GM19468 (cell line): ENCODE data around the gene SEMA6B.
"Not testable (repeated sequence)": the region's sequence is repeated elsewhere in the genome, so short reads cannot be mapped to it uniquely, and the experiment has no call there.

ENCODE experiments used
- ATAC-seq: cut with Tn5 transposase; IDR thresholded peaks from one replicate; pipeline ENCODE4 v1.9.1; 2021; ENCODE audit warnings: mild to moderate bottlenecking, moderate library complexity, moderate number of reproducible peaks; ENCODE audit not compliant: unreplicated experiment; ENCODE audit errors: extremely low read depth

Gene SEMA6B

GRCh38 chr19:4576016-4576933 is 16.8 kb upstream of the SEMA6B start:
- no peak for ATAC-seq

- ATAC-seq = no peak
Measured at GRCh38 chr19:4575267-4576015, 16.0 kb upstream of the SEMA6B start.

GRCh38 chr19:4573682-4574081 is 14.2 kb upstream of the SEMA6B start:
- ATAC-seq = no peak

- no peak for ATAC-seq
Measured at GRCh38 chr19:4571305-4571917, 11.9 kb upstream of the SEMA6B start.

DNA sequence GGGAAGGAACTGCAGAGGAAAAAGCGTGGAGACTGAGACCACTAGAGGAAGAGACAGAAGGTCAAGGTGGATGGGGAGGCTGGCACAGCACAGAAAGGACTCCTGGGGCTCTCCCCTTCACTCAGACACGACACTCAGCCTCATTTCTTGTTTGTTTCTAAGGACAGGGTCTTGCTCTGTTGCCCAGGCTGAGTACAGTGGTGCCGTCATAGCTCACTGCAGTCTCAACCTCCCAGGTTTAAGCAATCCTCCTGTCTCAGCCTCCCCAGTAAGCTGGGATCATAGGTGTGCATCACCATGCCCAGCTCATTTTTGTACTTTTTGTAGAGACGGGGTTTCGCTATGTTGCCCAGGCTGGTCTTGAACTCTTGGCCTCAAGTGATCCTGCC is 11.4 kb upstream of the SEMA6B start:
- no peak for ATAC-seq

- no peak for ATAC-seq
Measured at GRCh38 chr19:4570402-4570801, 10.9 kb upstream of the SEMA6B start.

DNA sequence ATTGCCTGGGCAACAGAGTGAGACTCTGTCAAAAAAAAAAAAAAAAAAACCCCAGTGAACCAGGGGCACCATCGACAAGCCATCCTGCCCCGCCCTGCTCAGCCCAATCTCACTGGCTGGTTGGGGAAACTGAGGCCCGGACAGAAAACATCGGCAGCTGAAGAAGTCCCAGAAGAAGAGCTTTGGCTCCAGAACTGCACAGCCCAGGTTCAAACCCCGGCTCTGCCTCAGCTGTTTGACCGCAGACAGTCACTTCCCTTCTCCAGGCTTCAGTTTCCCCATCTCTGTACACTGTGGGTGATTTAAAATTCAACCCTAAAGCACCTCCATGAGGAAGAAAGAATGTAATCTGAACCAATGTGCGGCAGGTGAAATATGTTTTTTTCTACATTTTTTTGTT is 9.4 kb upstream of the SEMA6B start:
- ATAC-seq = no peak

GRCh38 chr19:4567584-4568071 is 8.1 kb upstream of the SEMA6B start:
- ATAC-seq = no peak

DNA sequence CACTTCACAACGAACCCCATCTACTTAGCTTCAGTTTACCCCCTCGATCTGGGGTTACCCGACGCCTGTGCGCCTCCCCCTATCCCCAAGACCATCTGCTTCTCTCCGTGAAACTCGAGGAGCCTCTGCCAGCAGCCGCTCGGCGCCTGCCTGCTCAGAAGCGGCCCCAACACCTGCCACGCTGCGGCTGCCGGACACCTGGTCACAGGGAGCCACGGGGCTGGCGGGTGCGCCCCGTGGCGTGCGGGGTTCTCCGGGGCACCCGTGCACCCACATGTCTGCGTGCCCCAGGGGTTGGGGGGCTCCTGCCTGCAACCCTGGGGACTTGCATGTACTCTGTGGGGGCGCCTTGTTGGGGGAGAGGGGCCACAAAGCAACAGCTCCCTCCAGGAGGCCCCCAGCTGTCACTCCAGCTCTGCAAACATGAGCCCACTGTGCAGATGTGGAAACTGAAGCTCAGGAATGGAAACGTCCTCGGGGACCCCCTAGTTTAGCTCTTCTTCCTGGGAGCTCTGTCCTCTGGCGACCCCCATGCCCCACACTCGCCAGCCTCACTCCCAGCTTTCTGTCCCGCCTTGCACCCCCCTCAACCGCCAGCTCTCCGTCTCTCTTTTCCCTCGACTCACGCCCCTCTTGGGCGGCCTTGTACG is 7.0 kb upstream of the SEMA6B start:
- no peak for ATAC-seq

- ATAC-seq = not testable (repeated sequence)
Measured at GRCh38 chr19:4563562-4563961, 4.1 kb upstream of the SEMA6B start.

GRCh38 chr19:4562085-4562484 is 2.6 kb upstream of the SEMA6B start:
- ATAC-seq = not testable (repeated sequence)

DNA sequence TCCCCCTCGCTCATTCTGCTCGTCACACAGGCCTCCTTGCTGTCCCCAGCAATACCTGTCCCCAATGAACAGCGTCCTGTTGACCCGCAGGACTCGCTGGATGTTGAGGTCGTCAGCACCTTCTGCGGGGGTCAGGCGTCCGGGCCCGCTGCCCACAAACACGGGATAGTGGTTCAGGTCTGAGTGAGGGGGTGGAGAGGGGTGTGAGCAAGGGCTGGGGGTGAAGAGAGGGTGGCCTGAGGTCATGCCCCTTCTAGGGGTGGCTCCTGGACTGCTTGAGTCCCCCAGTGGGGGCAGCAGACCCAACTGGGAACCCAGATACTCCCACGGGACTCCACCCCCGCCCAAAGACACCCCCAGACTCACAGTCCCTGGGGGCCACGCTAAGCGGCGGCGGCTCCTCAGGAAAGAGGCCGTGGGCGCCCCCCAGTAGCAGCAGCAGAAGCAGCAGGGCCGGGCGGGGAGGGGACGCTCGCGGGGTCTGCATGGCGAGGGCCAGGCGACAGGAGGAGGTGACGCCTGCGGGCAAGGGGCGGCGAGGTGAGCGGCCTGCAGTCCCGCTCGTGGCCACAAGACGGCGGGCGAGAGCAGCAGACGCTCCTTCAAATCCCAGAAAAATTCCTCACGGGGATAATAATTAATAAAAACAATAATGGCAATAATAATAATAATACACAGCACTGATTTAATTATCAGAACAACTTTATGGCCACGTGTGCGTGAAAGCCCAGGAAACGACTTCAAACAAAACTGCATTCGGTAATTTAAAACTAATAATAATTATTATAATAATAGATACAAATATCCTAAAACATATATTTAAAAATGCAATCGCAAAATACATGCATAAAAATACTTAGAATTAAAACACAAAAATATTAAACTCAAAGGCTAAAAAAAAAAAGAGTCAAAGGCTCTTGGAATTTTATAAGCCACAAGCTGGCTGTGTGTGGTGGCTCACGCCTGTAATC is 1.2 kb downstream of the SEMA6B start:
- ATAC-seq = no peak

- ATAC-seq = no peak
Measured at GRCh38 chr19:4557144-4557970, 2.1 kb downstream of the SEMA6B start.

DNA sequence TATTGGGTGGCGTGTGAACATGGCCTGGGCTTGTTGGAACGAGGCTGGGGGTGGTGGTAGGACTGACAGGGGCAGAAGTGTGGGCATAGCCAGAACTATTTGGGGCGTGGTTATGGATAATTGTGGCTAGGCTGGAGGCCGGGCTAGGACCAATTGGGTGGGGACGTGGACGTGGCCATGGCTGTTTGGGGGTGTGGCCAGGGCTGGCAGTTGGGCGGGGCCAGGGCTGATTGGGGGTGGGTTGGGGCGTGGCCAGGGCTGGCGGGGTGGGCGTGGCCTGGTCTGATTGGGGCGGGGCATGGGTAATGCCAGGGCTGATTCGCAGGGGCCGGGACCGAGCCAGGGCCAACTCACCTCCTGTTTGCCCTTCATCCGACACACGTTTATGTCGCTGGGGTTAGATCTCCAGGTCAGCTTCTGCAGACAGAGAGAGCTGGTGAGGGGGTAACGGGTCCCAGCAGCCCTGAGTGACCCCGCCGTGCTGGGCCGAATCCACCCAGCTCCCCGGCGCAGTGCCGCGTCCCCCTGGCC is 2.8 kb downstream of the SEMA6B start:
- ATAC-seq = no peak

DNA sequence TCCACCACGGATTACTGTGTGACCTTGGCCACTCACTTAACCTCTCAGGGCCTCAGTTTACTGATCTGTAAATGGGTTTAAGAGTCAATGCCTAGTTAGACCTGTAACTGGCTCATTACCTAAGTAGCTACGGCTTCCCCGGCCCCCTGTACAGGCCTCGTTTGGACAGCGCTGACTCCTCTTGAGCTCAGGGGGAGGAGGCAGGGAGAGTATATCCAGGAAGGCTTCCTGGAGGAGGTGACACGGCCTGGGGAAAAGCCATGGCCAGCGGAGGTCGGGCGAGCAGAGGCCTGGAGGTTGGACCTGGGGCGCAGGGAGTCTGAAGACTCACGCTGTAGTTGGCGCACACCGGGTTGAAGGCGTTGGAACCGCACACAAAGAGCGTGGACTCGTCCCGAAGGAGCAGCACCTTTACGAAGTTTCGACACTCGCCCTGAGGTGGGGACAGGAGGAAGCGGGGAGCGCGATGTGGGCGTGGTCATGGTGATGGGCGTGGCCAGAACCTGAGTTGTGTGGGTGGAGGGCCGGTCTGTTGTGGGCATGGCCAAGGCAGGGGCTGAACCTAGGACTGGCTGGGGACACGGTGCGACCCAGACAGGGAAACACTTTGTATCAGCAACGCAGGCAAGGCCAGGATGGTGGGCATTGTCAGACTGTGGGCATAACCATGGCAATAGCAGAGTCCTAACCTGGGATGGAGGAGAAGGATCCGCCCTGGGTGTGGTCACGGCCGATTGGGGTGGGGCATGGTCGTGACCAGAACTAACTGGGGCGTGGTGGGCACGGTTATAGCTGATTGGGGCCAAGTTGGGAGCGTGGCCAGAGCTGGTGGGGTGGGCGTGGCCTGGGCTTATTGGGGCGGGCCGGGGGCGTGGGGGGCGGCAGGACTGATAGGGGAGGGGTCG is 3.6 kb downstream of the SEMA6B start:
- ATAC-seq = no peak

DNA sequence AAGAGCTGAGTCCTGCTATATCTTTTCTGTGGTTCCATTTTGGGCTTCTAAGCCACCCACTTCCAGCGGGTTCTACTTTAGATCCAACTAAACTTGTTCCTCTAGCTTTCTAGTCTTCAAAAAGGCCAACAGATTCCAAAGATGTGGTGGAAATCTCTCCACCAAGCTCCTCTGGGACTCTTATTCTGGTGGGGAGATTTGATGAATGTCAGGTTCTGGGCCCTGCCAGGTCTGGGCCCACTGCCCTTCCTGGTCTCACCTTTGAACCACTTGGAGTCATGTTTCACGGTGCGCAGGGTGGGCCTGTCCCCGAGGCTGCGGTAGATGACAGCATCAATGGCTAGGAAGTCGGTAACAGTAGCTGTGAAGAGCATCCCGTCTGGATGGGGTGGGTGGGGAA is 4.8 kb downstream of the SEMA6B start:
- ATAC-seq = no peak

DNA sequence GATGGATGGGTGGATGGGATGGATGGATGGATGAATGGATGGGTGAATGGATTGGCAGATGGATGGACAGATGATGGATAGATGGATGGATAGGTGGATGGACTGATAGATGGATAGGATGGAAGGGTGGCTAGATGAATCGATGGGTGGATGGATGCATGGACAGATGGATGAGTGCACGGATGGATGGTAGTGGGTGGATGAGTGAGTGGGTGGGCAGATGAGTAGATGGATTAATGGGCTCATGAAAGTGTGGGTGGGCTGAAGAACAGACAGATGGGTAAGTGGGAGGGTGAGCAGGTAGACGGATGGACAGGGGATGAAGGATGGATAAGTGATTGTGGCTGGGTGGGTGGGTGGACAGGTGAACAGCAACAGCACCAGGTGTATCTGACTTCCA is 5.7 kb downstream of the SEMA6B start:
- no peak for ATAC-seq
